Measurements from ENCODE around the gene MRTFB. TPM values are rescaled to one million over a fixed set of nuclear protein-coding genes. Genes with fewer than 3 reads are reported as not detected.

The MRTFB gene
- total RNA-seq, 1 experiment from 2014 or later = 90.5 TPM

DNA sequence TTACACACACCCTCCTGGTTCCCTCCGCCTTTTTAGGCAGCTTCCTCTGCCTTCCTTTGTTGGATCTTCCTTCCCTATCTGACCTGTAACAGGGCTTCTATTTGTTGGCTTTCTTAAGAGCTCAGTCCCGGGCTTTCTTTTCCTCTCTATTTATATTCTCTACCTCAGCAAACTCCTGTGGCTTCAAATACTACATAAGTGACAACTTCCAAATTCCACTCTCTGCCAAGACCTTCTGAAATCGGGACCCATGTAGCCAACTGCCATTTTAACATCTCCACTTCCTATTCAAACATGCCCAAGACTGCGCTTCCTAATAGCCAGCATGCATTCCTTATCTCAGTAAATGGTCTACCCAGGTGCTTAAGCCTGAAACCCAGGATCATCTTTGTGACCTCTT lies 128.1 kb downstream of the MRTFB start:
- DNase-seq (ENCODE audit: low read depth, low spot score) = no peak
- in situ Hi-C loops (cut with HindIII; ENCODE audit: low pct_unique_long_range_greater_than_20kb, low sequenced_read_pairs) = no loop called here
- H3K4me1 ChIP-seq (ENCODE audit: control insufficient read depth, insufficient read depth, low read length) = peaks cover 8% of the 10 kb centered on the region; the same call in 1 of the 2 replicates
- ATAC-seq = no peak
- POLR2A ChIA-PET = interaction anchor here (0.6 kb wide), 1 partner anchor 922 kb away, joined by 3 read pairs; no protein-coding TSS in a partner anchor
- no peak overlapping the region for H3K27ac ChIP-seq (ENCODE audit: low read length)
- no peak overlapping the region for H3K4me3 ChIP-seq (ENCODE audit: low read depth in 2 of 2, low read length in 2 of 2)
- TF ChIP-seq SIN3A (IDR thresholded peaks at IDR 0.05; ENCODE audit: borderline replicate concordance, insufficient read depth, low read depth, low read length) (no peak), TCF7L2 (IDR thresholded peaks at IDR 0.05; ENCODE audit: low read depth, low read length) (no peak), REST (IDR thresholded peaks at IDR 0.05; ENCODE audit: insufficient read depth in 1 of 2, low read depth in 2 of 2, low read length in 1 of 2) (no peak), POLR2AphosphoS5 (IDR thresholded peaks at IDR 0.05; ENCODE audit: low read depth, low read length) (no peak)
- TF ChIP-seq, protein P1, sequence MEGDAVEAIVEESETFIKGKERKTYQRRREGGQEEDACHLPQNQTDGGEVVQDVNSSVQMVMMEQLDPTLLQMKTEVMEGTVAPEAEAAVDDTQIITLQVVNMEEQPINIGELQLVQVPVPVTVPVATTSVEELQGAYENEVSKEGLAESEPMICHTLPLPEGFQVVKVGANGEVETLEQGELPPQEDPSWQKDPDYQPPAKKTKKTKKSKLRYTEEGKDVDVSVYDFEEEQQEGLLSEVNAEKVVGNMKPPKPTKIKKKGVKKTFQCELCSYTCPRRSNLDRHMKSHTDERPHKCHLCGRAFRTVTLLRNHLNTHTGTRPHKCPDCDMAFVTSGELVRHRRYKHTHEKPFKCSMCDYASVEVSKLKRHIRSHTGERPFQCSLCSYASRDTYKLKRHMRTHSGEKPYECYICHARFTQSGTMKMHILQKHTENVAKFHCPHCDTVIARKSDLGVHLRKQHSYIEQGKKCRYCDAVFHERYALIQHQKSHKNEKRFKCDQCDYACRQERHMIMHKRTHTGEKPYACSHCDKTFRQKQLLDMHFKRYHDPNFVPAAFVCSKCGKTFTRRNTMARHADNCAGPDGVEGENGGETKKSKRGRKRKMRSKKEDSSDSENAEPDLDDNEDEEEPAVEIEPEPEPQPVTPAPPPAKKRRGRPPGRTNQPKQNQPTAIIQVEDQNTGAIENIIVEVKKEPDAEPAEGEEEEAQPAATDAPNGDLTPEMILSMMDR (IDR thresholded peaks at IDR 0.05) = no peak
- CTCF ChIA-PET = no interaction called here
- H3K9me3 ChIP-seq (ENCODE audit: control insufficient read depth, insufficient read depth, low read depth, low read length) = no peaks in the 10 kb centered on the region
- H3K27me3 ChIP-seq (ENCODE audit: control insufficient read depth, insufficient read depth, low read length) = no peaks in the 10 kb centered on the region
- no TSS peak for BruUV-seq (replicated peaks)
- H3K36me3 ChIP-seq (ENCODE audit: control insufficient read depth, insufficient read depth, low read length) = no peaks in the 10 kb centered on the region
- intact Hi-C loops (cut with micrococcal nuclease; ENCODE audit: unreplicated experiment) = no loop called here

- in situ Hi-C loops (cut with HindIII; ENCODE audit: low pct_unique_long_range_greater_than_20kb, low sequenced_read_pairs) (no loop called here), intact Hi-C loops (cut with micrococcal nuclease; ENCODE audit: unreplicated experiment) (no loop called here)
- DNase-seq (ENCODE audit: low read depth, low spot score) (no peak), ATAC-seq (no peak)
- POLR2A ChIA-PET = no interaction called here
- no peaks in the 10 kb centered on the region for H3K9me3 ChIP-seq (ENCODE audit: control insufficient read depth, insufficient read depth, low read depth, low read length)
- H3K4me3 ChIP-seq (ENCODE audit: low read depth in 2 of 2, low read length in 2 of 2) = no peak overlapping the region
- no TSS peak for BruUV-seq (replicated peaks)
- H3K4me1 ChIP-seq (ENCODE audit: control insufficient read depth, insufficient read depth, low read length) = peaks cover 8% of the 10 kb centered on the region; the same call in 1 of the 2 replicates
- CTCF ChIA-PET = no interaction called here
- no peak overlapping the region for H3K27ac ChIP-seq (ENCODE audit: low read length)
- no peaks in the 10 kb centered on the region for H3K27me3 ChIP-seq (ENCODE audit: control insufficient read depth, insufficient read depth, low read length)
- H3K36me3 ChIP-seq (ENCODE audit: control insufficient read depth, insufficient read depth, low read length) = no peaks in the 10 kb centered on the region
- TF ChIP-seq REST (IDR thresholded peaks at IDR 0.05; ENCODE audit: insufficient read depth in 1 of 2, low read depth in 2 of 2, low read length in 1 of 2) = no peak
- TF ChIP-seq, protein P1 (IDR thresholded peaks at IDR 0.05) = no peak
- TF ChIP-seq POLR2AphosphoS5 (IDR thresholded peaks at IDR 0.05; ENCODE audit: low read depth, low read length) = no peak
- no peak for TF ChIP-seq TCF7L2 (IDR thresholded peaks at IDR 0.05; ENCODE audit: low read depth, low read length)
- TF ChIP-seq SIN3A (IDR thresholded peaks at IDR 0.05; ENCODE audit: borderline replicate concordance, insufficient read depth, low read depth, low read length) = no peak
Measured at GRCh38 chr16:14199624-14200023, 128.5 kb downstream of the MRTFB start.
